PFSK-1 (cell line): Measurements from ENCODE around the gene SLC35B3.

ENCODE experiments used
- FOXP2 ChIP-seq: optimal IDR thresholded peaks from 2 replicates; pipeline ENCODE3; 2011; ENCODE audit warnings: borderline replicate concordance, control low read depth, inconsistent platforms; ENCODE audit not compliant: insufficient read depth; ENCODE audit errors: extremely low read length, extremely low read depth
- POLR2AphosphoS5 ChIP-seq: IDR thresholded peaks from 2 replicates; pipeline ENCODE4 v1.6.1; 2012; ENCODE audit warnings: low read depth, mild to moderate bottlenecking, control low read depth, low read length, moderate library complexity
- REST ChIP-seq, 2 experiments: IDR thresholded peaks; 2 replicates each; pipeline versions ENCODE4 v1.6.1 to v1.8.0; 2011 to 2012; ENCODE audit warnings: low read depth in 2 of 2, low read length in 2 of 2, control low read depth in 1 of 2, inconsistent platforms in 1 of 2, mild to moderate bottlenecking in 1 of 2, moderate library complexity in 1 of 2; ENCODE audit not compliant: insufficient read depth in 1 of 2
- TAF1 ChIP-seq: IDR thresholded peaks from 2 replicates; pipeline ENCODE4 v1.6.1; 2012; ENCODE audit warnings: low read length, control low read depth, borderline replicate concordance; ENCODE audit not compliant: insufficient read depth

GRCh38 chr6:8441452-8441851 is 6.1 kb upstream of the SLC35B3 start:
- TF ChIP-seq FOXP2 (no peak), POLR2AphosphoS5 (no peak), REST (IDR thresholded peaks at IDR 0.05; ENCODE audit: insufficient read depth in 1 of 2, low read depth in 2 of 2, low read length in 2 of 2) (no peak), TAF1 (no peak)
